ENCODE results near the gene CRLF1.
A peak's percentile ranks its signal among the peaks of the same experiment; 100 is the strongest.

DNA sequence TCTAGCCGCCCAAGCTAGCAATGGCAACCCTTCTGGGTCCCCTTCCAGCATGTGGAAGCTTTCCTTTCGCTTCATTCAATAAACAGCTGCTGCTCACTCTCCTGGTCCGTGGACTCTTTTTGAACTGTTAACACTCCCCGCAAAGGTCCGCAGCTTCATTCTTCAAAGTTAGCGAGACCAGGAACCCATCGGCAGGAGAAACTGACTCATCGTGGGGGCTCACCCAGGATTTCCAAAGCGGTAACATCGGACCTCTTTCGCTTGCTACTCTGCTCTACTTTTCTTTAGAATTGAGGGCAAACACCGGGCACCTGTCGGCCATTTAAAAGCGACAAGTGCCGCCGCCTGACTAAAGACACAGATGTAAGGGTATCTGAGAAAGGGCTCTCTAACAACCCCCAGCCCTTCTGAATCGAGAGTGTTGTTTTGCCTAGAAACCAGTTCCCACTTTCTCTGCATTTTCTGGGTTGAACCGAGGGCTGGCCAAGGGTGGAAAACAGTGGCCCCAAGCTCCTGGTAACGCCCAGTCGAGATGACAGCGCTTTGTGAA lies 29.2 kb downstream of the CRLF1 start:
- no peak for TF ChIP-seq TAF1 (IDR thresholded peaks at IDR 0.05; ENCODE audit: low read depth, low read length)
- TF ChIP-seq POLR2A (IDR thresholded peaks at IDR 0.05; ENCODE audit: low read depth, low read length) = peak; percentile 13; the same call in 1 of the 2 replicates
- no peak for TF ChIP-seq SPI1 (IDR thresholded peaks at IDR 0.05; ENCODE audit: low read depth, low read length)

All from GM12891 (cell line).